ENCODE measurements around the gene VWA7.

VWA7 gene

GRCh38 chr6:31749301-31750036 lies 27.7 kb downstream of the VWA7 start:
- TF ChIP-seq, protein P1, sequence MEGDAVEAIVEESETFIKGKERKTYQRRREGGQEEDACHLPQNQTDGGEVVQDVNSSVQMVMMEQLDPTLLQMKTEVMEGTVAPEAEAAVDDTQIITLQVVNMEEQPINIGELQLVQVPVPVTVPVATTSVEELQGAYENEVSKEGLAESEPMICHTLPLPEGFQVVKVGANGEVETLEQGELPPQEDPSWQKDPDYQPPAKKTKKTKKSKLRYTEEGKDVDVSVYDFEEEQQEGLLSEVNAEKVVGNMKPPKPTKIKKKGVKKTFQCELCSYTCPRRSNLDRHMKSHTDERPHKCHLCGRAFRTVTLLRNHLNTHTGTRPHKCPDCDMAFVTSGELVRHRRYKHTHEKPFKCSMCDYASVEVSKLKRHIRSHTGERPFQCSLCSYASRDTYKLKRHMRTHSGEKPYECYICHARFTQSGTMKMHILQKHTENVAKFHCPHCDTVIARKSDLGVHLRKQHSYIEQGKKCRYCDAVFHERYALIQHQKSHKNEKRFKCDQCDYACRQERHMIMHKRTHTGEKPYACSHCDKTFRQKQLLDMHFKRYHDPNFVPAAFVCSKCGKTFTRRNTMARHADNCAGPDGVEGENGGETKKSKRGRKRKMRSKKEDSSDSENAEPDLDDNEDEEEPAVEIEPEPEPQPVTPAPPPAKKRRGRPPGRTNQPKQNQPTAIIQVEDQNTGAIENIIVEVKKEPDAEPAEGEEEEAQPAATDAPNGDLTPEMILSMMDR (IDR thresholded peaks at IDR 0.05; ENCODE audit: poor library complexity, severe bottlenecking) = no peak
- Histone ChIP-seq H3K27ac (ENCODE audit: poor library complexity, severe bottlenecking) (no peak overlapping the region), H3K27me3 (ENCODE audit: insufficient read depth, poor library complexity, severe bottlenecking) (no peaks in the 10 kb centered on the region), H3K36me3 (ENCODE audit: low read depth) (peaks cover 27% of the 10 kb centered on the region), H3K9me3 (ENCODE audit: severe bottlenecking) (no peaks in the 10 kb centered on the region), H3K4me1 (ENCODE audit: insufficient read depth, poor library complexity, severe bottlenecking) (no peaks in the 10 kb centered on the region), H3K4me3 (ENCODE audit: severe bottlenecking) (no peak overlapping the region)
- no peak for DNase-seq (ENCODE audit: low spot score)
- no peak for ATAC-seq (ENCODE audit: low read depth)

GRCh38 chr6:31744422-31744821 lies 32.7 kb downstream of the VWA7 start:
- Histone ChIP-seq H3K4me1 (ENCODE audit: insufficient read depth, poor library complexity, severe bottlenecking) (peaks cover under 1% of the 10 kb centered on the region), H3K27me3 (ENCODE audit: insufficient read depth, poor library complexity, severe bottlenecking) (no peaks in the 10 kb centered on the region), H3K36me3 (ENCODE audit: low read depth) (peaks cover 44% of the 10 kb centered on the region), H3K27ac (ENCODE audit: poor library complexity, severe bottlenecking) (no peak overlapping the region), H3K9me3 (ENCODE audit: severe bottlenecking) (no peaks in the 10 kb centered on the region), H3K4me3 (ENCODE audit: severe bottlenecking) (no peak overlapping the region)
- TF ChIP-seq, protein P1 (IDR thresholded peaks at IDR 0.05; ENCODE audit: poor library complexity, severe bottlenecking) = no peak
- DNase-seq (ENCODE audit: low spot score) = no peak
- ATAC-seq (ENCODE audit: low read depth) = no peak

GRCh38 chr6:31742894-31743293 lies 34.2 kb downstream of the VWA7 start:
- Histone ChIP-seq H3K4me3 (ENCODE audit: severe bottlenecking) (no peak overlapping the region), H3K36me3 (ENCODE audit: low read depth) (peaks cover 43% of the 10 kb centered on the region), H3K9me3 (ENCODE audit: severe bottlenecking) (no peaks in the 10 kb centered on the region), H3K27me3 (ENCODE audit: insufficient read depth, poor library complexity, severe bottlenecking) (no peaks in the 10 kb centered on the region), H3K27ac (ENCODE audit: poor library complexity, severe bottlenecking) (no peak overlapping the region), H3K4me1 (ENCODE audit: insufficient read depth, poor library complexity, severe bottlenecking) (peaks cover 16% of the 10 kb centered on the region)
- TF ChIP-seq, protein P1 (IDR thresholded peaks at IDR 0.05; ENCODE audit: poor library complexity, severe bottlenecking) = no peak
- ATAC-seq (ENCODE audit: low read depth) = no peak
- DNase-seq (ENCODE audit: low spot score) = no peak

DNA sequence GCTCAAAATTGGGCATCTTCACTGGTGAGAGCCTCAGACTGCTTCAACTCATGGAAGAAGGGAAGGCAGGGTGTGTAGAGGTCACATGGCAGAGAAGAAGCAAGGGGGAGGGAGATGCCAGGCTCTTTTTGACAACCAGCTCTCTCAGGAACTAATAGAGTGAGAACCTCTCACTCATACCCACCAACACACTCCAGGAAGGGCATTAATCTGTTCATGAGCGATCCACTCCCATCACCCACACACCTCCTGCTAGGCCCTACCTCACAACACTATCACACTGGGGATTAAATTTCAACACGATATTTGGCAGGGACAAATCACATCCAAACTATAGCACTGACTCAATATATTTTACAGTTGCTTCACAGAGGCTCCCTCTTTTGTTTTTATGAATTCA lies 35.3 kb downstream of the VWA7 start:
- no peak for ATAC-seq (ENCODE audit: low read depth)
- no peak overlapping the region for H3K27ac ChIP-seq (ENCODE audit: poor library complexity, severe bottlenecking)
- no peaks in the 10 kb centered on the region for H3K9me3 ChIP-seq (ENCODE audit: severe bottlenecking)
- H3K4me1 ChIP-seq (ENCODE audit: insufficient read depth, poor library complexity, severe bottlenecking) = peaks cover 24% of the 10 kb centered on the region
- no peak for DNase-seq (ENCODE audit: low spot score)
- H3K36me3 ChIP-seq (ENCODE audit: low read depth) = peaks cover 37% of the 10 kb centered on the region
- TF ChIP-seq, protein P1 (IDR thresholded peaks at IDR 0.05; ENCODE audit: poor library complexity, severe bottlenecking) = no peak
- no peaks in the 10 kb centered on the region for H3K27me3 ChIP-seq (ENCODE audit: insufficient read depth, poor library complexity, severe bottlenecking)
- H3K4me3 ChIP-seq (ENCODE audit: severe bottlenecking) = no peak overlapping the region

Data from RWPE2 (cell line).